ENCODE data around the gene SEPHS2.
A peak's percentile ranks its signal among the peaks of the same experiment; 100 is the strongest.
"Not testable (repeated sequence)": the region's sequence is repeated elsewhere in the genome, so short reads cannot be mapped to it uniquely, and the experiment has no call there.

The SEPHS2 gene

GRCh38 chr16:30458561-30459394 lies 13.1 kb upstream of the SEPHS2 start:
- ATAC-seq (replicated peaks) (peak; percentile 97), DNase-seq (peak; percentile 67 to 69 (median 68))
- no peaks in the 10 kb centered on the region for H3K27me3 Mint-ChIP-seq
- H3K36me3 Mint-ChIP-seq (ENCODE audit: insufficient read depth), result peaks cover 18% of the 10 kb centered on the region
- H3K9me3 Mint-ChIP-seq, result no peaks in the 10 kb centered on the region
- H3K4me1 Mint-ChIP-seq (ENCODE audit: low read depth in 2 of 2), result peaks cover 27 to 54% of the 10 kb centered on the region in 2 donors
- peak overlapping the region; percentile 85 to 87 for H3K27ac Mint-ChIP-seq
- H3K4me3 Mint-ChIP-seq, result peak overlapping the region; percentile 68 to 75

GRCh38 chr16:30457743-30458560 lies 12.3 kb upstream of the SEPHS2 start:
- ATAC-seq (replicated peaks), result no peak
- Mint-ChIP-seq H3K4me1 (ENCODE audit: low read depth in 2 of 2) (peaks cover 27 to 54% of the 10 kb centered on the region in 2 donors), H3K9me3 (no peaks in the 10 kb centered on the region), H3K4me3 (peak overlapping the region; percentile 68 to 75), H3K27ac (peak overlapping the region; percentile 85 to 87), H3K36me3 (ENCODE audit: insufficient read depth) (peaks cover 18% of the 10 kb centered on the region), H3K27me3 (no peaks in the 10 kb centered on the region)
- no peak for DNase-seq

DNA sequence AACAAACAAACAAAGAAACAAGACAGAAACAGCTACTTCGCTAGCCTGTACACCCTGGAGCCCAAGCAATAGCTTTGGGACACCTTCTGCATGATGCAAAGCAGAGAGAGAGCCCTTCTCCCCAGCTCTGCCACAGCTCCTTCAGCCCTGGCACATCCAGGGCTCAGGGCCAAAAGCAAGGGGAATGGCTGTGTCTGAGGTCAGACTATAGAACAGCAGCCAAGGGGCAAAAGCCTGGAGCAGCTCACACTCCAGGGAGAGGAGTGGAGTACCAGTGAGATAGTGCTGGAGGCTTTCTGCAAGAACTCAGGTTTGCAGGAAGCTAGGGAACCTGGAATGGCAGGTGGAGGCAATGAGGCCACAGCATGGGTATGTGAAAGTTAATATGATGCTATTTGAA lies 11.6 kb upstream of the SEPHS2 start:
- H3K36me3 Mint-ChIP-seq (ENCODE audit: insufficient read depth), result peaks cover 18% of the 10 kb centered on the region
- H3K27ac Mint-ChIP-seq, result peak overlapping the region; percentile 0 to 28
- no peaks in the 10 kb centered on the region for H3K9me3 Mint-ChIP-seq
- DNase-seq, result no peak
- no peaks in the 10 kb centered on the region for H3K27me3 Mint-ChIP-seq
- H3K4me1 Mint-ChIP-seq (ENCODE audit: low read depth in 2 of 2), result peaks cover 27 to 61% of the 10 kb centered on the region in 2 donors
- peak overlapping the region in 1 of 2 donors; percentile 25 for H3K4me3 Mint-ChIP-seq
- no peak for ATAC-seq (replicated peaks)

DNA sequence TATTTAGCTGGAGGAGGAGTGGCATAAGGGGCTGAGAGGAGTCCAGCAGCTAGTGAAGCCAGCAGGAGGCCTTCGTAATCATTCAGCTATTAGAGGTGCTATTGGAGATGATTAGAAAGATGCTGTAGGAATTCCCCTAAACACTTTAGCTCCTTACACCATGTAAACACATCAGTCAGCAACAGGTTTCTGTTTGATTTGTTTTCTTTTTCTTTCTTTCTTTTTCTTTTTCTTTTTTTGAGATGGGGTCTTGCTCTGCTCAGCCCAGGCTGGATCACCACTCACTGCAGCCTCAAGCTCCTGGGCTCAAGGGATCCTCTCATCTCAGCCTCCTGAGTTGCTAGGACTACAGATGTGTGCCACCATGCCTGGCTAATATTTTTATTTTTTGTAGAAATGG lies 10.6 kb upstream of the SEPHS2 start:
- peaks cover 19% of the 10 kb centered on the region for H3K36me3 Mint-ChIP-seq (ENCODE audit: insufficient read depth)
- H3K9me3 Mint-ChIP-seq, result no peaks in the 10 kb centered on the region
- peaks cover 27 to 59% of the 10 kb centered on the region in 2 donors for H3K4me1 Mint-ChIP-seq (ENCODE audit: low read depth in 2 of 2)
- peak overlapping the region in 1 of 2 donors; percentile 69 for H3K27ac Mint-ChIP-seq
- peak overlapping the region in 1 of 2 donors; percentile 30 for H3K4me3 Mint-ChIP-seq
- DNase-seq, result no peak
- no peaks in the 10 kb centered on the region for H3K27me3 Mint-ChIP-seq
- no peak for ATAC-seq (replicated peaks)

DNA sequence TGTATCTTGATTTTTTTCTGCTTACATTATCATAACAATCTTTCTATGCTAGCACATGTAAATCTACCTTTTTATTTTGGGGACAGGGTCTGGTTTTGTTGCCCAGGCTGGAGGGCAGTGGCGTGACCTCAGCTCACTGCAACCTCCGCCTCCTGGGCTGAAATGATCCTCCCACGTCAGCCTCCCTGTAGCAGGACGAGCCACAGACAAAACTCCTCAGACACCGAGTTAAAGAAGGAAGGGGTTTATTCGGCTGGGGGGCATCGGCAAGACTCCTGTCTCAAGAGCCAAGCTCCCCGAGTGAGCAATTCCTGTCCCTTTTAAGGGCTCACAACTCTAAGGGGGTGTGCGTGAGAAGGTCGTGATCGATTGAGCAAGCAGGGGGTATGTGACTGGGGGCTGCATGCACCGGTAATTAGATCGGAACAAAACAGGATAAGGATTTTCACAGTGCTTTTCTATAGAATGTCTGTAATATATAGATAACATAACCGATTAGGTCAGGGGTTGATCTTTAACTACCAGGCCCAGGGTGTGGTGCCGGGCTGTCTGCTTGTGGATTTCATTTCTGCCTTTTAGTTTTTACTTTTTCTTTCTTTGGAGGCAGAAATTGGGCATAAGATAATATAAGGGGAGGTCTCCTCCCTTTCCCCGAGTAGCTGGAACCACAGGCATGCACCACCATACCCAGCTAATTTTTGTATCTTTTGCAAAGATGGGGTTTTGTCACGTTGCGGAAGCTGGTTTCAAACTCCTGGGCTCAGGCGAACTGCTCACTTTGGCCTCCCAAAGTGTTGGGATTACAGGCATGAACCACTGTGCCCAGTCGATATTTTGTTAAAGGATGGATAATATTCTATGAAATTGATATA lies 7.3 kb upstream of the SEPHS2 start:
- Mint-ChIP-seq H3K4me1 (ENCODE audit: low read depth in 2 of 2) (peaks cover 21 to 57% of the 10 kb centered on the region in 2 donors), H3K4me3 (peak overlapping the region in 1 of 2 donors; percentile 35), H3K27ac (peak overlapping the region; percentile 72 to 87), H3K36me3 (ENCODE audit: insufficient read depth) (peaks cover 14% of the 10 kb centered on the region)
- not testable (repeated sequence) for H3K27me3 Mint-ChIP-seq; ATAC-seq (replicated peaks); DNase-seq; H3K9me3 Mint-ChIP-seq

DNA sequence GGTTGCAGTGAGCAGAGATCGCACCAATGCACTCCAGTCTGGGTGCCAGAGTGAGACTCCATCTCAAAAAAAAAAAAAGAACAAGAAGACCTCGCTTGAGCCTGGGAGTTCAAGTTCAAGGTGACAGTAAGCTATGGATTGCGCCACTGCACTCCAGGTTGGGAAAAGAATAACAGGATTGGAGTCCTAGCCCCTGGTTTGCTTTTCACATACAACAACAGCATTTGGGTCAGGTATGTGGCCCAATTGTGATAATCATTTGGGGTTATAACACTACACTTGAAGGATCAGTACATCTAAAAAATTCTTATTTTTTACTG lies 3.4 kb upstream of the SEPHS2 start:
- peaks cover 24 to 39% of the 10 kb centered on the region in 2 donors for H3K4me1 Mint-ChIP-seq (ENCODE audit: low read depth in 2 of 2)
- no peak overlapping the region for H3K27ac Mint-ChIP-seq
- no peaks in the 10 kb centered on the region for H3K9me3 Mint-ChIP-seq
- H3K27me3 Mint-ChIP-seq, result no peaks in the 10 kb centered on the region
- no peak for DNase-seq
- no peak for ATAC-seq (replicated peaks)
- no peak overlapping the region for H3K4me3 Mint-ChIP-seq
- peaks cover 9% of the 10 kb centered on the region for H3K36me3 Mint-ChIP-seq (ENCODE audit: insufficient read depth)

GRCh38 chr16:30447512-30448226 lies 2.0 kb upstream of the SEPHS2 start:
- Mint-ChIP-seq H3K4me3 (no peak overlapping the region), H3K36me3 (ENCODE audit: insufficient read depth) (peaks cover 16% of the 10 kb centered on the region), H3K27me3 (no peaks in the 10 kb centered on the region), H3K9me3 (no peaks in the 10 kb centered on the region), H3K4me1 (ENCODE audit: low read depth in 2 of 2) (peaks cover 32 to 44% of the 10 kb centered on the region in 2 donors), H3K27ac (no peak overlapping the region)
- ATAC-seq (replicated peaks), result no peak
- no peak for DNase-seq

DNA sequence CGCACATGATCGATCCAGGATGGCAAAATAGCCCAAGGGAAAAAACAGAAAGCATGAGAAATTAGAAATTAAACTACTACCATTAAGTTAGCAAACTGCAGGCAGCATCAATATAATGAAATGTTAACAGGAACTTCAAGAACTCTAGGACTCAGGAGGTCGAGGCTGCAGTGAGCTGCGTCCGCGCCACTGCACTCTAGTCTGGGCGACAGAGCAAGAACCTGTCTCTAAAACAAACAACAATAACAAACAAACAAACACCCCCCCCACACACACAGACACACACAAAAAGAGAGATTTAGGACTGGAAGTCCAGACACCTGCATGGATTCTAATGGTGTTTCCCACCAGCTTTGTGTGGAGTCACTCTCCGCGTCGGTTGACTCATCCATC lies 525 bp upstream of the SEPHS2 start:
- Mint-ChIP-seq H3K4me3 (peak overlapping the region; percentile 89 to 96), H3K27ac (peak overlapping the region; percentile 92 to 97), H3K9me3 (no peaks in the 10 kb centered on the region), H3K4me1 (ENCODE audit: low read depth in 2 of 2) (peaks cover 34 to 39% of the 10 kb centered on the region in 2 donors), H3K27me3 (no peaks in the 10 kb centered on the region), H3K36me3 (ENCODE audit: insufficient read depth) (peaks cover 14% of the 10 kb centered on the region)
- no peak for ATAC-seq (replicated peaks)
- DNase-seq, result no peak

GRCh38 chr16:30445149-30445407 lies 596 bp downstream of the SEPHS2 start:
- ATAC-seq (replicated peaks) (no peak), DNase-seq (no peak)
- H3K36me3 Mint-ChIP-seq (ENCODE audit: insufficient read depth), result peaks cover 11% of the 10 kb centered on the region
- H3K27me3 Mint-ChIP-seq, result no peaks in the 10 kb centered on the region
- peak overlapping the region; percentile 89 to 96 for H3K4me3 Mint-ChIP-seq
- H3K27ac Mint-ChIP-seq, result peak overlapping the region; percentile 92 to 97
- no peaks in the 10 kb centered on the region for H3K9me3 Mint-ChIP-seq
- H3K4me1 Mint-ChIP-seq (ENCODE audit: low read depth in 2 of 2), result peaks cover 25 to 28% of the 10 kb centered on the region in 2 donors

DNA sequence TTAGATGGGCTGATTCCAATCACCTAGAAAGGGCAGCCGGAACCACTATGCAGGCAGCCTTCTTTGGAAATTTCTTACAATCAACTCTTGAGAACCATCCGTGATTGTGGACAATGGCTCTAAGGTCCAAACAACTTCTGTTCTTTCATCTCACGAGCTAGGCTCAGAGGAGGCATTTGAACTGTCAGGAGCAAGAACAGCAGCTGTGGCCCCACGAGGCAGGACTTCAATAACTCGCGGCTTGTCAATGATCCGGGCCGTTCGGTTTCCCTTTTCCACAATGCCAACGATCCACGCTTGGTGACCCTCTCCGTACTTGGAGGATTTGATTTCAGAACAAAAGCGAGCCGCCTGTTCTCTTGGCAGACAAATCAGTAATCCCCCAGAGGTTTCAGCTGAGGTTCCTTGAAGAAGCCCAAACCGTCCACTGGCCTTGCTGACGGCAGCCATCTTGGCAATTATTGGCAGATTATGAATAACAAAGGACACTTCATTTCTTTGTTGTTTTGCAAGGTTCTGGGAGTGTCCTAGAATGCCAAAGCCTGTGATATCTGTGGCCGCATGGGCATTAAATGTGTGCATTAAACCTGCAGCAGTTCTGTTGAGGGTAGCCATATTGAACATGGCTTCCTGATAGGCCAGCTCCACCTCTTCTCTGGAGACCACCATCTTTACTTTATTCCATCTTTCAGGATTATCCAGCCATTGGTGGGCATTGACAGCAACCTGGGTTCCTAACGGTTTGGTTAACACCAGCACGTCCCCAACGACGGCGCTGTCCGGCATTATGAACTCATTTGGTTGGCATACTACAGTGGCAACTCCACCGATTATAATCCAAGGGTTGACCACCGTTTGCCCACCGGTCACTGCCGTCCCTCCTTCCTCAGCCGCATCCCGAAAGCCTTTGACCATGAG lies 1.2 kb downstream of the SEPHS2 start:
- Mint-ChIP-seq H3K27me3 (no peaks in the 10 kb centered on the region), H3K9me3 (no peaks in the 10 kb centered on the region), H3K36me3 (ENCODE audit: insufficient read depth) (peaks cover 11% of the 10 kb centered on the region), H3K27ac (peak overlapping the region; percentile 92 to 97), H3K4me3 (peak overlapping the region; percentile 89 to 96), H3K4me1 (ENCODE audit: low read depth in 2 of 2) (peaks cover 25% of the 10 kb centered on the region in 2 donors)
- DNase-seq (no peak), ATAC-seq (replicated peaks) (no peak)

GRCh38 chr16:30443631-30444030 lies 2.0 kb downstream of the SEPHS2 start:
- no peaks in the 10 kb centered on the region for H3K27me3 Mint-ChIP-seq
- H3K36me3 Mint-ChIP-seq (ENCODE audit: insufficient read depth), result peaks cover 11% of the 10 kb centered on the region
- ATAC-seq (replicated peaks) (no peak), DNase-seq (no peak)
- no peak overlapping the region for H3K27ac Mint-ChIP-seq
- H3K9me3 Mint-ChIP-seq, result no peaks in the 10 kb centered on the region
- peaks cover 25% of the 10 kb centered on the region in 2 donors for H3K4me1 Mint-ChIP-seq (ENCODE audit: low read depth in 2 of 2)
- peak overlapping the region; percentile 89 to 96 for H3K4me3 Mint-ChIP-seq

GRCh38 chr16:30439720-30440348 lies 5.8 kb downstream of the SEPHS2 start:
- no peak for ATAC-seq (replicated peaks)
- H3K27ac Mint-ChIP-seq, result no peak overlapping the region

More at GRCh38 chr16:30439720-30440348, 5.8 kb downstream of the SEPHS2 start:
- DNase-seq, result no peak
- Mint-ChIP-seq H3K27me3 (no peaks in the 10 kb centered on the region), H3K36me3 (ENCODE audit: insufficient read depth) (peaks cover 7% of the 10 kb centered on the region), H3K4me3 (no peak overlapping the region), H3K9me3 (no peaks in the 10 kb centered on the region), H3K4me1 (ENCODE audit: low read depth in 2 of 2) (peaks cover 17 to 20% of the 10 kb centered on the region in 2 donors)

All from effector memory CD8-positive, alpha-beta T cell (primary cell).